ENCODE results near the gene SCGB3A1. TPM values are rescaled to one million over a fixed set of nuclear protein-coding genes. Genes with fewer than 3 reads are reported as not detected.

The SCGB3A1 gene
- total and polyA plus RNA-seq, 10 donors = 1.7 to 12.1 (median 7.1) TPM; not detected in 1

DNA sequence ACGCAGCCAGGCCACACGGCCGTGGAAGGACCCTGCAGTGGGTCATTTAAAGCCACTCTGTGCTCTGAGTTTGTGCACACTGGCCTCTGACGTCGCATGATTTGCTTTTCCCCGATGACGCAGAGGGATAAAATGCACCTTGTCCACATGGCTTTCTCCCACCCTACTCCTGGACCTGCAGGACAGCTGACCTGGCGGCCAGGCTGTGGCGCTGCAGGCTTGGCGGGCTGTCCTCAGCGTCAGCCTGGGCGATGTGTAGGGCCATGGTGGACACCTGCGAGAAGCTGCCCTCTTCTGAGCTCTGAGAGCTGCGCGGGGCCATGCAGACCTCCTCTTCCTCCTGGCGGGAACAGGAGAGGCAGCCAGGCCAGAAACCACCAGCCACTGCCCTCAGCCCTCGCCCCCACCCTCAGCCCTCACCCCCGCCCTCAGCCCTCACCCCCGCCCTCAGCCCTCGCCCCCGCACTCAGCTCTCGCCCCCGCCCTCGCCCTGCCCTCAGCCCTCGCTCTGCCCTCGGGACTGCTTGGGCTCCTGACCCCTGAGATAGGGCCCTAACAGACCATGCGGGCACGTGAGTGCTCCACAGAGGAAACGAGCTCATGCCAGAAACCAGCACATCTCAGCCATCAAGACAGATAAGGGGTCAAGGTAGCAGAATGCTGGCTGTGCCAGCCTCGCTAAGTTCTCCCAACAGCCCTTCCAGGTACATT lies 20.0 kb upstream of the SCGB3A1 start:
- H3K36me3 ChIP-seq = peaks cover 0 to 40% (median 1%) of the 10 kb centered on the region in 6 donors
- H3K9me3 ChIP-seq = no peaks in the 10 kb centered on the region
- no peak overlapping the region for H3K27ac ChIP-seq
- TF ChIP-seq POLR2AphosphoS5 (IDR thresholded peaks at IDR 0.05) (no peak), POLR2A (IDR thresholded peaks at IDR 0.05) (no peak)
- TF ChIP-seq, protein P1, sequence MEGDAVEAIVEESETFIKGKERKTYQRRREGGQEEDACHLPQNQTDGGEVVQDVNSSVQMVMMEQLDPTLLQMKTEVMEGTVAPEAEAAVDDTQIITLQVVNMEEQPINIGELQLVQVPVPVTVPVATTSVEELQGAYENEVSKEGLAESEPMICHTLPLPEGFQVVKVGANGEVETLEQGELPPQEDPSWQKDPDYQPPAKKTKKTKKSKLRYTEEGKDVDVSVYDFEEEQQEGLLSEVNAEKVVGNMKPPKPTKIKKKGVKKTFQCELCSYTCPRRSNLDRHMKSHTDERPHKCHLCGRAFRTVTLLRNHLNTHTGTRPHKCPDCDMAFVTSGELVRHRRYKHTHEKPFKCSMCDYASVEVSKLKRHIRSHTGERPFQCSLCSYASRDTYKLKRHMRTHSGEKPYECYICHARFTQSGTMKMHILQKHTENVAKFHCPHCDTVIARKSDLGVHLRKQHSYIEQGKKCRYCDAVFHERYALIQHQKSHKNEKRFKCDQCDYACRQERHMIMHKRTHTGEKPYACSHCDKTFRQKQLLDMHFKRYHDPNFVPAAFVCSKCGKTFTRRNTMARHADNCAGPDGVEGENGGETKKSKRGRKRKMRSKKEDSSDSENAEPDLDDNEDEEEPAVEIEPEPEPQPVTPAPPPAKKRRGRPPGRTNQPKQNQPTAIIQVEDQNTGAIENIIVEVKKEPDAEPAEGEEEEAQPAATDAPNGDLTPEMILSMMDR (IDR thresholded peaks at IDR 0.05 in 8 of 11, conservative IDR thresholded peaks at IDR 0.05 in 3 of 11) = no peak
- H3K4me3 ChIP-seq = no peak overlapping the region
- 84 to 89% (median 86%) methylated on average over 24 to 30 of the region's 30 CpGs for WGBS, 5 donors
- intact Hi-C loops (cut with DNase I; ENCODE audit: low total_unique reads) = no loop called here
- no peaks in the 10 kb centered on the region for H3K4me1 ChIP-seq
- H3K27me3 ChIP-seq (replicated peaks in 1 of 7) = peaks cover 0 to 6% (median 0%) of the 10 kb centered on the region in 7 donors
- DNase-seq = no peak

DNA sequence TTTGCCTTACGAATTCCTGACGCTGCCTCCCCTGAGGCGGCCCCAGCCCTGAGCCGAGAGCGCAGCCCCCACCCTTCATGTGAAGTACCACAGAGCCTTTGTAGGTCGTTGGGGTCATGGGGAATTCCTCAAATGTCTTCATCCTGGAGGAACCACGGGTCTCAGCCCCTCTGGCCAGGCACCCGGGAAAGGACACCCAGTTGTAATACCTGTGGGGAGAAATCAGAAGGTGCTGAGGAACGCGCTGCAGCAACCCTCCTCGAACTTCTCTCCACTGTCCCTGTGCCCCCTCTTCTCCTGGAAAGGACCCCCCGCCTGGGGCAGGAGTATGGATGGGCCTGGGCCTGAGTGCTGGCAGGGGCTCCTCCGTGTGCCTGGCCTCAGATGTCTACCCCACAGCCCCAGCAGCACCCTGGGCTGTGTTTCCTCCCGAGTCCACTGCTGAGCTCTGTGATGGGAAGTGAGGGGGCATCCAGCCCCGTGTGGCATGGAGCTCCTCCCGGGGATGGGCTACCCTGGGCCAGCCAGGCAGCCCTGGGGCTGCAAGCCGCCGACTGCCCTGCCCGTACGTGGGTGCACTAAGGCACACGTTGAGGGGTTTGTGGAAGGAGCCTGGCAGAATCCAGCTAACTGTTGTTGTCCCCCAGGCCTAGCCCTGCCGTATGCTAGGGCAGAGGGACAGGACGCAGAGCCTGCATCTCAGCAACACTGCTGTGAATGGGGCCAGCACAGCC lies 18.7 kb upstream of the SCGB3A1 start:
- H3K9me3 ChIP-seq = no peaks in the 10 kb centered on the region
- H3K27me3 ChIP-seq (replicated peaks in 1 of 7) = peaks cover 0 to 6% (median 0%) of the 10 kb centered on the region in 7 donors
- no peak overlapping the region for H3K4me3 ChIP-seq
- DNase-seq = no peak
- H3K27ac ChIP-seq = no peak overlapping the region
- peaks cover 0 to 38% (median 0%) of the 10 kb centered on the region in 6 donors for H3K36me3 ChIP-seq
- peaks cover 0 to 7% (median 0%) of the 10 kb centered on the region in 6 donors for H3K4me1 ChIP-seq
- 75 to 84% (median 83%) methylated on average over 8 to 23 of the region's 23 CpGs for WGBS, 5 donors
- no peak for TF ChIP-seq POLR2A (IDR thresholded peaks at IDR 0.05)
- TF ChIP-seq, protein P1 (IDR thresholded peaks at IDR 0.05 in 8 of 11, conservative IDR thresholded peaks at IDR 0.05 in 3 of 11) = no peak
- no peak for TF ChIP-seq POLR2AphosphoS5 (IDR thresholded peaks at IDR 0.05)
- intact Hi-C loops (cut with DNase I; ENCODE audit: low total_unique reads) = no loop called here

DNA sequence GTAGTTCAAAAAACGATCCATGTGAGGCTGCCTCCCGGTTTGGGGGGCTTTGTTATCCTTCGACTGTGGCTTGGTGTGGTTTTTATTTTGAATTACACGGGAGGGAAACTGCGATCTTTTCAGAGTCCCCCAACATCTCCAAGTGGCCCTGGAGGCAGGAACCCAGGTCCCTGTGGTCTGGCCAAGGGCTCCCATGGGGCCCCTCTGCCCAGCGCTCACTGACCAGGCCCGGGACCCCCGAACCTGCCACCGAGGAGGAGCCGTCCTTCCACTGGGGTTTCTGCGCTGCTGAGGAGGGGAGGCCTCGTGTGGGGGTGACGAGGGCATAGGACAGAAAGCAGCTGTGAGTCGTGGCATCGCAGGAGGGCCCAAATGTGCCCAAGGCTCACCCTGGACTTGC lies 18.1 kb upstream of the SCGB3A1 start:
- H3K27ac ChIP-seq = no peak overlapping the region
- no peak overlapping the region for H3K4me3 ChIP-seq
- DNase-seq = no peak
- intact Hi-C loops (cut with DNase I; ENCODE audit: low total_unique reads) = no loop called here
- no peaks in the 10 kb centered on the region for H3K9me3 ChIP-seq
- peaks cover 0 to 7% (median 0%) of the 10 kb centered on the region in 6 donors for H3K4me1 ChIP-seq
- 77 to 86% (median 86%) methylated on average over 13 to 15 of the region's 15 CpGs for WGBS, 5 donors
- peaks cover 0 to 38% (median 0%) of the 10 kb centered on the region in 6 donors for H3K36me3 ChIP-seq
- peaks cover 0 to 6% (median 0%) of the 10 kb centered on the region in 7 donors for H3K27me3 ChIP-seq (replicated peaks in 1 of 7)
- TF ChIP-seq, protein P1 (IDR thresholded peaks at IDR 0.05 in 8 of 11, conservative IDR thresholded peaks at IDR 0.05 in 3 of 11) = no peak
- TF ChIP-seq POLR2A (IDR thresholded peaks at IDR 0.05) = no peak
- TF ChIP-seq POLR2AphosphoS5 (IDR thresholded peaks at IDR 0.05) = no peak
